DOHH2 (cell line): ENCODE results near the gene DIPK2A.
A peak's percentile ranks its signal among the peaks of the same experiment; 100 is the strongest.

Source experiments
- H3F3A ChIP-seq: fragments of 200-600 bp; sonication (generic), shearing (Covaris generic); 2 replicates; pipeline ENCODE4 v1.6.0; 2016; ENCODE audit warnings: antibody characterized with exemption, mild to moderate bottlenecking; ENCODE audit not compliant: control insufficient read depth, insufficient read depth
- H3K27ac ChIP-seq: fragments of 200-600 bp; sonication (generic); 2 replicates; pipeline ENCODE4 v1.5.1; 2014; ENCODE audit warnings: low read depth, mild to moderate bottlenecking, low read length, moderate library complexity
- H3K27me3 ChIP-seq: fragments of 200-600 bp; sonication (generic); 2 replicates; pipeline ENCODE4 v1.6.1; 2014; ENCODE audit warnings: mild to moderate bottlenecking, low read length, mixed read lengths; ENCODE audit not compliant: control insufficient read depth
- H3K36me3 ChIP-seq: fragments of 200-600 bp; sonication (generic); 2 replicates; pipeline ENCODE4 v1.6.1; 2014; ENCODE audit warnings: mild to moderate bottlenecking, low read length, moderate library complexity, mixed read lengths; ENCODE audit not compliant: control insufficient read depth
- H3K4me1 ChIP-seq: fragments of 200-600 bp; sonication (generic); 2 replicates; pipeline ENCODE4 v1.6.1; 2014; ENCODE audit warnings: mild to moderate bottlenecking, low read length, mixed read lengths; ENCODE audit not compliant: control insufficient read depth
- H3K4me2 ChIP-seq: fragments of 200-600 bp; sonication (generic); 2 replicates; pipeline ENCODE4 v1.6.0; 2014; ENCODE audit warnings: mild to moderate bottlenecking, low read length, moderate library complexity
- H3K4me3 ChIP-seq: fragments of 200-600 bp; sonication (generic); 2 replicates; pipeline ENCODE4 v1.5.1; 2014; ENCODE audit warnings: mild to moderate bottlenecking, low read length, mixed read lengths
- H3K79me2 ChIP-seq: fragments of 200-600 bp; sonication (generic); 2 replicates; pipeline ENCODE4 v1.6.1; 2014; ENCODE audit warnings: mild to moderate bottlenecking, low read length, mixed read lengths; ENCODE audit not compliant: control insufficient read depth
- H3K9me2 ChIP-seq: fragments of 200-600 bp; sonication (generic); replicated peaks from 2 replicates; pipeline ENCODE4 v1.6.1; 2014; ENCODE audit warnings: mild to moderate bottlenecking, low read length, mixed read lengths; ENCODE audit not compliant: control insufficient read depth
- H3K9me3 ChIP-seq: fragments of 200-600 bp; sonication (generic); 2 replicates; pipeline ENCODE4 v1.6.1; 2014; ENCODE audit warnings: antibody characterized with exemption, low read length, mixed read lengths; ENCODE audit not compliant: control insufficient read depth, insufficient read depth
- H4K20me1 ChIP-seq: fragments of 200-600 bp; sonication (generic); 2 replicates; pipeline ENCODE4 v1.6.0; 2014; ENCODE audit warnings: low read depth, mild to moderate bottlenecking, antibody characterized with exemption, low read length, moderate library complexity; ENCODE audit not compliant: control insufficient read depth, insufficient read depth
- EZH2phosphoT487 ChIP-seq: fragments of 200-600 bp; sonication (generic); IDR thresholded peaks from 2 replicates; pipeline ENCODE4 v1.6.1; 2017; ENCODE audit warnings: borderline replicate concordance, mild to moderate bottlenecking, antibody characterized with exemption, low read length, moderate library complexity, mixed read lengths
- TF ChIP-seq, protein P1 (sequence below): fragments of 200-600 bp; sonication (generic); IDR thresholded peaks from one replicate; pipeline ENCODE4 v1.5.1; 2014; ENCODE audit warnings: antibody characterized with exemption, mild to moderate bottlenecking, low read depth, low read length; ENCODE audit not compliant: poor library complexity, severe bottlenecking

Gene DIPK2A

DNA sequence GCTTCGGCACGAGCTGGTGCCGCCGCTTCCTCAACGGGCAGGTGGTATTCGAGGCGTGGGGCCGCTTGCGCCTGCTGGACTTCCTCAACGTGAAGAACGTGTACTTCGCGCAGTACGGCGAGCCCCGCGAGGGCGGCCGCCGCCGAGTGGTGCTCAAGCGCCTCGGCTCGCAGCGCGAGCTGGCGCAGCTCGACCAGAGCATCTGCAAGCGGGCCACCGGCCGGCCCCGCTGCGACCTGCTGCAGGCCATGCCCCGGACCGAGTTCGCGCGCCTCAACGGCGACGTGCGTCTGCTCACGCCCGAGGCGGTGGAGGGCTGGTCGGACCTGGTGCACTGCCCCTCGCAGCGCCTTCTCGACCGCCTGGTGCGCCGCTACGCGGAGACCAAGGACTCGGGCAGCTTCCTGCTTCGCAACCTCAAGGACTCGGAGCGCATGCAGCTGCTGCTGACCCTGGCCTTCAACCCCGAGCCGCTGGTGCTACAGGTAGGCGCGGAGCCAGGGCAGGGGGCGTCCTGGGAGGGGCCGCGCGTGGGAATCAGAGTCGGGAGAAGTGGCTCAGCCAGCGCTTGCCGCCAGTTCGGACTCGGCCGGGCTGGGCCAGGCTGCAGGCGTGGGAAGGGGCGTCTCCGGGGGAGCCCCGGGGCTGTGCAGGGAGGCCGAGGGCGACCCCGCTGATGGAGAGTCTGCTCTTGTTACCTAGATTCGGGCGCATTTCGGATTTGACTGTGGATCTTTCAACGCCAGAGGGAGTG lies 1.1 kb downstream of the DIPK2A start:
- Histone ChIP-seq H3K4me1 (peaks cover 38% of the 10 kb centered on the region), H3K79me2 (peaks cover 54% of the 10 kb centered on the region)
- TF ChIP-seq EZH2phosphoT487, result no peak
- TF ChIP-seq, protein P1, sequence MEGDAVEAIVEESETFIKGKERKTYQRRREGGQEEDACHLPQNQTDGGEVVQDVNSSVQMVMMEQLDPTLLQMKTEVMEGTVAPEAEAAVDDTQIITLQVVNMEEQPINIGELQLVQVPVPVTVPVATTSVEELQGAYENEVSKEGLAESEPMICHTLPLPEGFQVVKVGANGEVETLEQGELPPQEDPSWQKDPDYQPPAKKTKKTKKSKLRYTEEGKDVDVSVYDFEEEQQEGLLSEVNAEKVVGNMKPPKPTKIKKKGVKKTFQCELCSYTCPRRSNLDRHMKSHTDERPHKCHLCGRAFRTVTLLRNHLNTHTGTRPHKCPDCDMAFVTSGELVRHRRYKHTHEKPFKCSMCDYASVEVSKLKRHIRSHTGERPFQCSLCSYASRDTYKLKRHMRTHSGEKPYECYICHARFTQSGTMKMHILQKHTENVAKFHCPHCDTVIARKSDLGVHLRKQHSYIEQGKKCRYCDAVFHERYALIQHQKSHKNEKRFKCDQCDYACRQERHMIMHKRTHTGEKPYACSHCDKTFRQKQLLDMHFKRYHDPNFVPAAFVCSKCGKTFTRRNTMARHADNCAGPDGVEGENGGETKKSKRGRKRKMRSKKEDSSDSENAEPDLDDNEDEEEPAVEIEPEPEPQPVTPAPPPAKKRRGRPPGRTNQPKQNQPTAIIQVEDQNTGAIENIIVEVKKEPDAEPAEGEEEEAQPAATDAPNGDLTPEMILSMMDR, result peak; percentile 57

DNA sequence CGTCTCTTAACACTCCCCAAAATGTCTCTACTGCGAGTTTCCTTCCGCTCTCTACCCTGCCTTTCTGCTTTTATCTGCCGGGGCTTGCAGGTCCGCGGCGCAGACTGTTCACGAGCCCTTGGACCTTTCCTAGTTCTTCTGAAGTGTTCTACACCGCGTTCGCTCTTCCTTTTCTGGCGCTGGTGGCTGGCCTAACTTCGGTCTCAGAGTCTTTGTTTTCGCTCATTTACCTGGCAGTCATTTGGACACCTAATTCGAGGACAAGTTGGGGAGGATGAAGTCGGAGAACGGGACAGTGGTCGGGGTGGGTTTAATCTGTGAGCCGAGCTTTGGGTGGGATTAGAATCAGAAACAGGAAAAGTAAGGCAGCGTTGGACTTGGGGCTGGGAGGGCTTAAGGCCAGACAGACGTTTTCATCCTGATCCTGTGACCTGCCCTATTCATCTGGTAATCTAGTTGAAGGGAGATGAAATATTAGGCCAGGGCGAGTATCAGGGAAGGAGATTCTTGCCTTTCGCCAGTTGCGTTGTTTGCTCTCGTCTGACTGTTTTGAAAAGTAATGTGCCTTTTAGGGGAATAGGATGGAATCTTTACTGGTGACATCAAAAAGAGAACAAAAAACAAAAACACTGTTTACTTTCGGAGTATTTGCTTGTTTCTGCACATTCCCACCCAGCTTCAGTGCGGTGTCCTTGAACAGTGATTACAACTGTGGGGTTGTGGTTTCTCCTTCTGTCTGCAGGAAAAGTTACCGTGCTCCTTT lies 1.8 kb downstream of the DIPK2A start:
- Histone ChIP-seq H3K4me2 (peak overlapping the region; percentile 82), H3F3A (0 out of 2 replicates have a peak, but pooled peaks cover 3% of the 10 kb centered on the region), H3K27ac (peak overlapping the region; percentile 85), H3K9me3 (no peaks in the 10 kb centered on the region), H3K79me2 (peaks cover 62% of the 10 kb centered on the region), H3K9me2 (no peaks in the 10 kb centered on the region), H4K20me1 (peaks cover 27% of the 10 kb centered on the region), H3K36me3 (peaks cover 15% of the 10 kb centered on the region), H3K4me3 (peak overlapping the region; percentile 99), H3K4me1 (peaks cover 45% of the 10 kb centered on the region), H3K27me3 (no peaks in the 10 kb centered on the region)
- TF ChIP-seq, protein P1, result no peak
- TF ChIP-seq EZH2phosphoT487, result no peak

More for the DNA sequence above, 1.1 kb downstream of the DIPK2A start:
- Histone ChIP-seq H3K27ac (peak overlapping the region; percentile 85), H4K20me1 (peaks cover 22% of the 10 kb centered on the region), H3K36me3 (peaks cover 15% of the 10 kb centered on the region), H3F3A (0 out of 2 replicates have a peak, but pooled peaks cover 3% of the 10 kb centered on the region), H3K4me3 (peak overlapping the region; percentile 99), H3K27me3 (no peaks in the 10 kb centered on the region), H3K9me2 (no peaks in the 10 kb centered on the region), H3K4me2 (peak overlapping the region; percentile 82), H3K9me3 (no peaks in the 10 kb centered on the region)

DNA sequence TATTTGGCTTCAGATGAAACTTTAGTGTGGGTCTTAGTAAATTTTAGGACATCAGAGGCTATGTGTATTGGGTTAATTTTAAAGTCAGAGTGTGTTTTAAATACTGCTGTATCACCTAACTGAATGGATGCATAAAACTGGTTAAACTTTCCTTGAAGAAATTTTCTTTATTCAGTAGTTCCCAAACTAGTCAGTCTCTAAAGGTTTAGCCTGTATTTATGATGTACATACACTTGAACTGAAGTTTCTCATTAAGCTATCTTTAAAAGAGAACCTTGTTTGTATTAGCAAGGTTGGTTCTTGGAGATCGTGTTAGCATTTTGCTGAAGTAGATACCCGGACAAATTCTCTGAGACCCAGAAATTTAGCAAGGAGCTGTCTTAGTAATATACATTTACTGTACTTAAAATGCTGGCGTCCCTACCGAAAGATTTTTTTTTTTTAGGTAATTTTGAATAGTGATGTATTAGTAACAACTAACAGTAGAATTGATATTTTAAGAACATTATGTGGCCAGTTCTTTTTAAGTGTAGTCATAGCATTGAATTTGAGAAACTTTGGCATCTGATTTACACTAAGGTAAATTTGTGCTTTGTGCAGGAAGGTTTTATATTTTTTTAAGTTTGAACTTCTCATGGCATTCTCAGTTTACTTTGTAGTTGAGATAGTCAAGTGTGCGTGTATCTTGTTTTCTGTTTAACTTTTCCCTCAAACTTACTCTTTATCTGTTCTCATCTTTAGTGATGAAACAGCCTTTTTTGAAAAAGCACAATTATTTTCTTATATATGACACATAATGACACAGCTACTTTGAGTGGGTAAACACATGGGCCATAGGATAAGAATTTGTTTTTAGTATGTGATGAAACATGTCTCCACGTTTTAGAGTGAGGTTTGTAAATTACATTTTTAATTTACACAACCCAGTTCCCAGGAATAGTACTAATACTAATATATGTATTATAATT lies 2.9 kb downstream of the DIPK2A start:
- peaks cover 73% of the 10 kb centered on the region for H3K79me2 ChIP-seq
- H4K20me1 ChIP-seq, result peaks cover 27% of the 10 kb centered on the region
- no peak for TF ChIP-seq EZH2phosphoT487
- TF ChIP-seq, protein P1, result no peak
- no peaks in the 10 kb centered on the region for H3K27me3 ChIP-seq
- no peaks in the 10 kb centered on the region for H3K9me2 ChIP-seq
- peak overlapping the region; percentile 99 for H3K4me3 ChIP-seq
- 0 out of 2 replicates have a peak, but pooled peaks cover 3% of the 10 kb centered on the region for H3F3A ChIP-seq
- peaks cover 45% of the 10 kb centered on the region for H3K4me1 ChIP-seq
- peaks cover 15% of the 10 kb centered on the region for H3K36me3 ChIP-seq
- no peaks in the 10 kb centered on the region for H3K9me3 ChIP-seq
- peak overlapping the region; percentile 82 for H3K4me2 ChIP-seq
- 0 out of 2 replicates have a peak overlapping the region, but pooled peaks have one; percentile 85 for H3K27ac ChIP-seq
